Measurements from ENCODE around the gene FAM200C. TPM values are rescaled to one million over a fixed set of nuclear protein-coding genes. Genes with fewer than 3 reads are reported as not detected.

FAM200C gene
- total RNA-seq, 1 experiment from 2014 or later, result 4.2 TPM

DNA sequence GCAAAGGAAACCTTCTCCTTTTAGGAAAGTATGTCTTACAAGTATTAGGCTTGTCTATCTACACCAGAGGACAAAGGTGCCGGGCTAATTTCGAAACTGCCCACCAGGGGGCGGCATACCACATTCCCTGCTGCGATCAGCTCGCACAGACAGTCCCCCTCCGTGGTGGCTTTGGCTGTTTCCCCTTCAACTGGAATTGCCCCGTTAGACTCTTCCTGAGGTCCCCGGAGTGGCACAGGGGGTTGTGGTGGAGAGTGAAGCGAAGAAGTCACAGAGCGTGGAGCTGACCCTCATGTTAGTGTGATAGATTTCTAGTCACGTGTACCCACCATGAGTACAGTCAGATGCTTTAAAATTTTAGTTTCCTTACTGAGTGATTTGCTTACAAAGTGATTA, 39.3 kb upstream of the FAM200C start:
- H3K27me3 ChIP-seq (ENCODE audit: insufficient read depth, low read length), result no peaks in the 10 kb centered on the region
- ATAC-seq (peak; percentile 93), DNase-seq (ENCODE audit: low read depth, low spot score) (peak; percentile 66)
- no peaks in the 10 kb centered on the region for H3K36me3 ChIP-seq (ENCODE audit: control insufficient read depth in 1 of 2, insufficient read depth in 2 of 2, low read length in 2 of 2)
- peak; percentile 58 for TF ChIP-seq RAD21 (IDR thresholded peaks at IDR 0.05; ENCODE audit: low read depth)
- no peak for TF ChIP-seq POLR2A (IDR thresholded peaks at IDR 0.05; ENCODE audit: borderline replicate concordance, extremely low read depth, insufficient read depth, insufficient read length)
- TF ChIP-seq TCF7L2 (IDR thresholded peaks at IDR 0.05; ENCODE audit: borderline replicate concordance, extremely low read depth, insufficient read depth, insufficient read length), result no peak
- no peak for TF ChIP-seq ZNF274 (IDR thresholded peaks at IDR 0.05; ENCODE audit: low read depth, low read length)
- TF ChIP-seq EZH2 (IDR thresholded peaks at IDR 0.05), result no peak
- TF ChIP-seq YY1 (IDR thresholded peaks at IDR 0.05; ENCODE audit: extremely low read depth, insufficient replicate concordance, low read depth, low read length), result no peak
- TF ChIP-seq ELF1 (IDR thresholded peaks at IDR 0.05; ENCODE audit: borderline replicate concordance, low read depth), result no peak
- TF ChIP-seq EGR1 (IDR thresholded peaks at IDR 0.05; ENCODE audit: low read depth), result no peak
- no peak for TF ChIP-seq POLR2AphosphoS5 (IDR thresholded peaks at IDR 0.05; ENCODE audit: low read depth, low read length)
- TF ChIP-seq JUND (IDR thresholded peaks at IDR 0.05), result no peak
- TF ChIP-seq, protein P1, sequence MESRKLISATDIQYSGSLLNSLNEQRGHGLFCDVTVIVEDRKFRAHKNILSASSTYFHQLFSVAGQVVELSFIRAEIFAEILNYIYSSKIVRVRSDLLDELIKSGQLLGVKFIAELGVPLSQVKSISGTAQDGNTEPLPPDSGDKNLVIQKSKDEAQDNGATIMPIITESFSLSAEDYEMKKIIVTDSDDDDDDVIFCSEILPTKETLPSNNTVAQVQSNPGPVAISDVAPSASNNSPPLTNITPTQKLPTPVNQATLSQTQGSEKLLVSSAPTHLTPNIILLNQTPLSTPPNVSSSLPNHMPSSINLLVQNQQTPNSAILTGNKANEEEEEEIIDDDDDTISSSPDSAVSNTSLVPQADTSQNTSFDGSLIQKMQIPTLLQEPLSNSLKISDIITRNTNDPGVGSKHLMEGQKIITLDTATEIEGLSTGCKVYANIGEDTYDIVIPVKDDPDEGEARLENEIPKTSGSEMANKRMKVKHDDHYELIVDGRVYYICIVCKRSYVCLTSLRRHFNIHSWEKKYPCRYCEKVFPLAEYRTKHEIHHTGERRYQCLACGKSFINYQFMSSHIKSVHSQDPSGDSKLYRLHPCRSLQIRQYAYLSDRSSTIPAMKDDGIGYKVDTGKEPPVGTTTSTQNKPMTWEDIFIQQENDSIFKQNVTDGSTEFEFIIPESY (IDR thresholded peaks at IDR 0.05; ENCODE audit: extremely low read depth, insufficient replicate concordance, low read length), result no peak
- TF ChIP-seq, protein P2, sequence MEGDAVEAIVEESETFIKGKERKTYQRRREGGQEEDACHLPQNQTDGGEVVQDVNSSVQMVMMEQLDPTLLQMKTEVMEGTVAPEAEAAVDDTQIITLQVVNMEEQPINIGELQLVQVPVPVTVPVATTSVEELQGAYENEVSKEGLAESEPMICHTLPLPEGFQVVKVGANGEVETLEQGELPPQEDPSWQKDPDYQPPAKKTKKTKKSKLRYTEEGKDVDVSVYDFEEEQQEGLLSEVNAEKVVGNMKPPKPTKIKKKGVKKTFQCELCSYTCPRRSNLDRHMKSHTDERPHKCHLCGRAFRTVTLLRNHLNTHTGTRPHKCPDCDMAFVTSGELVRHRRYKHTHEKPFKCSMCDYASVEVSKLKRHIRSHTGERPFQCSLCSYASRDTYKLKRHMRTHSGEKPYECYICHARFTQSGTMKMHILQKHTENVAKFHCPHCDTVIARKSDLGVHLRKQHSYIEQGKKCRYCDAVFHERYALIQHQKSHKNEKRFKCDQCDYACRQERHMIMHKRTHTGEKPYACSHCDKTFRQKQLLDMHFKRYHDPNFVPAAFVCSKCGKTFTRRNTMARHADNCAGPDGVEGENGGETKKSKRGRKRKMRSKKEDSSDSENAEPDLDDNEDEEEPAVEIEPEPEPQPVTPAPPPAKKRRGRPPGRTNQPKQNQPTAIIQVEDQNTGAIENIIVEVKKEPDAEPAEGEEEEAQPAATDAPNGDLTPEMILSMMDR (IDR thresholded peaks at IDR 0.05 in 2 of 3, conservative IDR thresholded peaks at IDR 0.05 in 1 of 3; ENCODE audit: borderline replicate concordance in 1 of 3, insufficient read depth in 1 of 3, low read depth in 2 of 3, low read length in 2 of 3), result peak; percentile 54 to 94 (median 90)
- TF ChIP-seq, protein P3, sequence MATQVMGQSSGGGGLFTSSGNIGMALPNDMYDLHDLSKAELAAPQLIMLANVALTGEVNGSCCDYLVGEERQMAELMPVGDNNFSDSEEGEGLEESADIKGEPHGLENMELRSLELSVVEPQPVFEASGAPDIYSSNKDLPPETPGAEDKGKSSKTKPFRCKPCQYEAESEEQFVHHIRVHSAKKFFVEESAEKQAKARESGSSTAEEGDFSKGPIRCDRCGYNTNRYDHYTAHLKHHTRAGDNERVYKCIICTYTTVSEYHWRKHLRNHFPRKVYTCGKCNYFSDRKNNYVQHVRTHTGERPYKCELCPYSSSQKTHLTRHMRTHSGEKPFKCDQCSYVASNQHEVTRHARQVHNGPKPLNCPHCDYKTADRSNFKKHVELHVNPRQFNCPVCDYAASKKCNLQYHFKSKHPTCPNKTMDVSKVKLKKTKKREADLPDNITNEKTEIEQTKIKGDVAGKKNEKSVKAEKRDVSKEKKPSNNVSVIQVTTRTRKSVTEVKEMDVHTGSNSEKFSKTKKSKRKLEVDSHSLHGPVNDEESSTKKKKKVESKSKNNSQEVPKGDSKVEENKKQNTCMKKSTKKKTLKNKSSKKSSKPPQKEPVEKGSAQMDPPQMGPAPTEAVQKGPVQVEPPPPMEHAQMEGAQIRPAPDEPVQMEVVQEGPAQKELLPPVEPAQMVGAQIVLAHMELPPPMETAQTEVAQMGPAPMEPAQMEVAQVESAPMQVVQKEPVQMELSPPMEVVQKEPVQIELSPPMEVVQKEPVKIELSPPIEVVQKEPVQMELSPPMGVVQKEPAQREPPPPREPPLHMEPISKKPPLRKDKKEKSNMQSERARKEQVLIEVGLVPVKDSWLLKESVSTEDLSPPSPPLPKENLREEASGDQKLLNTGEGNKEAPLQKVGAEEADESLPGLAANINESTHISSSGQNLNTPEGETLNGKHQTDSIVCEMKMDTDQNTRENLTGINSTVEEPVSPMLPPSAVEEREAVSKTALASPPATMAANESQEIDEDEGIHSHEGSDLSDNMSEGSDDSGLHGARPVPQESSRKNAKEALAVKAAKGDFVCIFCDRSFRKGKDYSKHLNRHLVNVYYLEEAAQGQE (IDR thresholded peaks at IDR 0.05; ENCODE audit: low read depth), result no peak
- peak; percentile 57; the same call in 1 of the 2 replicates for TF ChIP-seq CBX3 (IDR thresholded peaks at IDR 0.05; ENCODE audit: low read depth)
- no TSS peak for BruUV-seq (replicated peaks)
- no peak overlapping the region for H3K9ac ChIP-seq (ENCODE audit: low read length)
- peak overlapping the region; percentile 93 for H2AFZ ChIP-seq (ENCODE audit: low read depth, low read length, poor library complexity, severe bottlenecking)
- peak overlapping the region; percentile 83 for H3K4me2 ChIP-seq (ENCODE audit: low read length)
- H3K9me3 ChIP-seq (ENCODE audit: control insufficient read depth in 1 of 2, insufficient read depth in 1 of 2, low read depth in 1 of 2, low read length in 2 of 2), result no peaks in the 10 kb centered on the region
- ChIA-PET RAD21 (ENCODE audit: low non-redundant PET in 1 of 2, low total read pairs in 2 of 2, uncharacterized antibody in 2 of 2, unreplicated experiment in 2 of 2) (interaction anchor here in 1 of 2 experiments (1.3 kb wide), 1 partner anchor 21 kb away, joined by 3 read pairs; no protein-coding TSS in a partner anchor), CTCF (interaction anchor here (0.5 to 3.1 kb wide), 21 partner anchors 7 to 358 kb away, joined by 3 to 21 read pairs (median 5); partner anchors contain the start of genes PTTG1 and SLU7), POLR2A (interaction anchor here (0.9 kb wide), 1 partner anchor 20 kb away, joined by 3 read pairs; the partner anchor contains the start of gene SLU7)
- no peaks in the 10 kb centered on the region for H4K20me1 ChIP-seq (ENCODE audit: insufficient read depth)
- no peaks in the 10 kb centered on the region for H3K79me2 ChIP-seq (ENCODE audit: insufficient read depth, low read length)
- H3K4me1 ChIP-seq (ENCODE audit: control insufficient read depth in 1 of 2, insufficient read depth in 2 of 2, low read length in 2 of 2), result peaks cover 0 to 15% of the 10 kb centered on the region in 2 experiments; a peak in 1 of 4 replicates
- H3K4me3 ChIP-seq (replicated peaks in 1 of 2; ENCODE audit: low read depth in 1 of 2, low read length in 2 of 2), result peak overlapping the region; percentile 36 to 51
- H3K9me2 ChIP-seq (ENCODE audit: insufficient read depth), result no peaks in the 10 kb centered on the region; the same call in 1 of the 2 replicates
- intact Hi-C loops (cut with micrococcal nuclease), result no loop called here
- no peak overlapping the region for H3K27ac ChIP-seq (ENCODE audit: low read depth, low read length)
